GM21825 (cell line): ENCODE results near the gene ATG4D.
A peak's percentile ranks its signal among the peaks of the same experiment; 100 is the strongest.

ENCODE experiments used
- ATAC-seq: cut with Tn5 transposase; IDR thresholded peaks from one replicate; pipeline ENCODE4 v1.9.1; 2021; ENCODE audit warnings: mild to moderate bottlenecking, moderate library complexity; ENCODE audit not compliant: unreplicated experiment

The ATG4D gene

DNA sequence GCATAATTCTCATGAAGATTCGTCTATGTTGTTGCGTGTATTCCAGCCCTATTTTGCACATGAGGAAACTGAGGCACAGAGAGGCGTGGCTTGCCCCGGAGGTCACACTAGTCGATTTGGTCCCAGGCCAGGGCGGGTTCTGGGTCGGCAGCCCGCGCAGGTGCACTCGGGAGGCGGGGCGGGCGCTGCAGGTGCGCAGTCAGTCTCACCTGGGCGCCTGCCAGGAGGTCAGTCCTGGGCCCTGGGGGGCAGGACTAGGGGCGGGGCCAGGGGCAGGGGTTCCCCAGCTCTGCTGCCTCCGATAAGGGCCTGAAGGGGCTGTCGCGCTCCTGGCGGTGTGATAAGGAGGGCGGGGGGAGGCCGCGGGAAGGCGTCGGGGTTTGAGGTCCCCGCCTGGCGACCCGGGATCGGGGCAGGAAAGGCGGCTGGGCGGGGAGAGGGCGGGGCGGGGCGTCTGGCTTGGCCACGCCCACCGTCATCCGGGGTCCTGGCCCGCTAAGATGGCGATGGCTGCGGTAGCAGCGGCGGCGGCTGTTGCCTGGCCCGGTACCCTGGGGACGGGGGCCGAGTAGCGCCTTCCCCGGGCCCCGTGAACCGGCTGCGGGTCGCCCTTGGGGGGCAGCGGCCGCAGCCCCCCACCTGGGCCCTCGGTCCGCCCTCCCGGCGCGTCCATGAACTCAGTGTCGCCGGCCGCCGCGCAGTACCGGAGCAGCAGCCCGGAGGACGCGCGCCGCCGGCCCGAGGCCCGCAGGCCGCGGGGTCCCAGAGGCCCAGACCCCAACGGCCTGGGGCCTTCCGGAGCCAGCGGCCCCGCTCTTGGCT is at the start of gene ATG4D:
TSS of gene ATG4D (plus strand) at position 485 of the 822 bp plus-strand sequence. CDS start at position 672, 187 bp downstream.
- ATAC-seq: peak; percentile 71

DNA sequence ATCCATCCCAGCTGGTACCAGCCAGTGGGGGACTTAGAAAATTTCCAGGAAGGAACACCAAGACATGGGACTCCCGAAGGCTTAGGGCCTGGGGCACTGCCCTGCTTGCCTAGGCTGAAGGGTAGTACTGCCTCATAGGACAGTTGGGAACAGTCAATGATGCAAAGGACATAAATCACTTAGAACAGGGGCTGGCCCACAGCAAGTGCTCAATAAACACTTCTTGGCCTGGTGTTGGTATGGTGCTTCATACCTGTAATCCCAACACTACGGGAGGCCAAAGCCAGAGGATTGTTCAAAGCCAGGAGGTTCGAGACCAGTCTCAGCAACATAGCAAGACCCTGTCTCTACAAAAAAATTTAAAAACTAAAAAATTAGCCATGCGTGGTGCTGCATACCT is 46.3 kb upstream of the ATG4D start:
- no peak for ATAC-seq

DNA sequence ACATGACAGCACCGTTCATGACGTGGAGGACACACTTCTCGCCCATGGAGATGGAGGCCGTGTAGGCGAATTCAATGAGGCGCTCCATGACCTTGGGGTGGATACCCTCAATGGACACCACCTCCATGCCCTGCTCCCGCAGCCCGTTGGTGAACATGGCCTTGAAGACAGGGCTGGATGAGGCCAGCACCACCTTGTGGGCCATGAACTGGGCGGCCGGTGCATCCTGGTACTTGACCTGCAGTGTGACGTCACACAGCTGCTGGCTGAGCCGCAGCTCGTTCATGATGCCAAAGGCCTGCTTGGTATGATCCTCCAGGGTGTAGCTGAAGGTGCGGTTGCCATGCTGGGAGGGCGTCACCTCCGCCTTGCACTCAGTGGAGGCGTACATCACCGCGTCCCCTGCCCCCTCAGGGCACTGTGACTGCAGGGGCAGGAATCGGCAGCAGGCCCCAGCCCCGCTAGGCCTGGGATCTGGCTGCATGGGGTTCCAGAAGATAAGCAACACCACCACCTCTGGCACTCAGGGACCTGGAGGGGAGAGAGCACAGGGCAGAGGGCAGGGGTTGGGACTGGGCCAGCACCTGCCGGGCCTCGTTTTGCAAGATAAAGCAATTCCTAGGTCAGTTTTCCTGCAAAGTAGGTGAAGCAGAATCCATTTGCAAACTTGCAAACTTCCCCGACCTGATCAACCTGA is 44.0 kb upstream of the ATG4D start:
- no peak for ATAC-seq

DNA sequence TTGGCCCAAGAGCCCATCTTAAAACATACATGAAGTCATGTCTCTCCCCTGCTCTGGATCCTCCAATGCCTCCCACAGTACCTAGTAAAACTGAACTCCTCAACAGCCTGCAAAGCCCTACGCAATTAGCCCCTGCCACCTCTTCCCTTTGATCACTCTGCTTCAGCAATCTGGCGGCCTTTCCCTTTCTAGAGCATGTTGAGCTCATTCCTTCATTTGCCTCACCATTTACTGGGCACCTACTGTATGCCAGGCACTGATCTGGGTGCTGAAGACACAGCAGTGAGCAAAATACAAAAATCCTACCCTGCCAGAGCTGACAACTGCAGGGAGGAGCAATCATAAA is 43.5 kb upstream of the ATG4D start:
- ATAC-seq: no peak

DNA sequence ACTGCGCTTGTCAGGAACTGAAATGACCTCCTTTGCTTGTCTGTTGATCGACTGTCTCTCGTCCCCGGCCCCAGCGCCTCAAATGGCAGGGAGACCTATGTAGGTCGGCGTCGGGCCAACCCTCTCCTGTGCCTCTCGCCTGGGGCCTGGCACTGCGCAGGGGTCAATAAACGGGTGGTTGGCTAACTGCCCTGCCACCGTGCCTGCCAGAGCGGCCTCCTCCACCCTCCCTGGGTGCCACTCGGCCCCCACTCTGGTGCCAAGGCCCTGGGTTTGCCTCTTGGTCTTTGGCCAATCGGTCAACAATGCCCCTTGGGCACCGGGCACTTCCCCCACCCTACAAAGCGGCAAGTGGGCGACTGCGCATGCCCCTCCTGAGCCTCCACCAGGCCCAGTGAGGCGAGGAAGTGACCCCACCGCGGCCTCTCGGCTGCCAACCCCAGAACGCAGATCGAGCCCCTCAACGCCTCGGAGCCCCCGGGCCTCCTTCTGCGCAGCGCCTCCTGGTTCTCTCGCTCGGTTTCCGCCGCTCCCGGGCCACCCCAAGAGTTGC is 41.7 kb upstream of the ATG4D start:
- ATAC-seq: peak; percentile 37

DNA sequence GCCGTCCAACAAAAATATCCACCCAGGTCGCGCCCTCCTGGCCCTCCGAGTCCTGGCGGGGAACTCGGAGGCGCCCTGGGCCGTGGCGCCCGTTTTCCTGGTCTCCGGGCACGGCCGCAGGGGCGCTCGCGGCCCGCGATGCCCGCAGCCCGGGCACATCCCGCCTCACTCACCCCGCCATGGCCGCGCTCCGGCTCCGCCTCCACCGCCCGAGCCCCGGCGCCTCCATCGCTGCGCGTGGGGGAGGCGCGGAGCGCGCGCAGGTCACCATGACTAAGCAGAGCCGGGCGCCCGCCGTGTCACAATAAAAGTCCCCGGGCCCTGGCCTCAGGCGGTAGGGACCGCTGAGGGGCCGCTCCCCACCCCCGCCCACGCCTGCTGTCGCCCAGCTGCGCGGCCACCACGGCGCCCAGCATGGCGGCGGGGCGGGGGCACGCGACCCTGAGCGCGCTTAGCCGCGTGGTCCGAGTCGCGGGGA is 41.1 kb upstream of the ATG4D start:
- peak; percentile 83 for ATAC-seq

DNA sequence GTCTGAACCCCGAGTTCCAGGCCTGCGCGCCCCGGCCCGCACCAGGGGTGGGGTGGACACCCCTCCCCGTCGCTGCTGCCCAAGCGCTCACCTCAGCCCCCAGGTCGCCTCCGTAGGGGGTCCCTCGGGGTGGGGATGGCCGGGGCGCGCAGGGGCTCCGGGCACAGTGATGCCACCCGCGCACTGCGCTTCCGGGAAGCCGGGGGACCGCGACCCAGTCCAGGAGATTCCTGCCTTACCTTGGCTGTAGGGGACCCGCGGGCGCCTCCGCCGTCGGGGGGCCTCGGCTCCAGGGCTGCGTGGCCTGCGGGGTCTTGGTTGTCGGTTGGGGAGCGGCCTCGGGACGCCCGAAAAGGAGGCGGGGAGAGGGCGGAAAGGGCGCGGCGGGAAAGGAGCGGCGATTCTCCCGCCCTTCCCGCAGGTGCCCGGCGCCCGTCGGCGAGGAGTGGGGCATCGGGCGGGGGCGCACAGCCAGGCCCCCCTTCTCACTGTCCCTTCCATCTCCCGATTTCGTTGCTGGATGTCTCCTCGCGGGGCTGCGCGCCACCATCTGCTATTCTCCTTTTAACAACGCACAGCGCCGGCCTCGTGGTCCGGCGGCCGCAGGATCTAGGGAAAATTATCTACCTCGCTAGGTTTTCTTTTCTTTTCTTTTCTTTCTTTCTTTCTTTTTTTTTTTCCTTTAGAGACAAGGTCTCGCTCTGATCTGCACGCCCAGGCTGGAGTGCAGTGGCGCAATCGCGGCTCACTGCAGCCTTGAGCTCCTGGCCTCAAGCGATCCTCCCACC is 40.5 kb upstream of the ATG4D start, which contains the start of gene KEAP1:
TSS of gene KEAP1 (minus strand) at position 355 of the 788 bp plus-strand sequence. CDS start 3,323 bp downstream, outside the sequence.
- peak; percentile 28 for ATAC-seq

DNA sequence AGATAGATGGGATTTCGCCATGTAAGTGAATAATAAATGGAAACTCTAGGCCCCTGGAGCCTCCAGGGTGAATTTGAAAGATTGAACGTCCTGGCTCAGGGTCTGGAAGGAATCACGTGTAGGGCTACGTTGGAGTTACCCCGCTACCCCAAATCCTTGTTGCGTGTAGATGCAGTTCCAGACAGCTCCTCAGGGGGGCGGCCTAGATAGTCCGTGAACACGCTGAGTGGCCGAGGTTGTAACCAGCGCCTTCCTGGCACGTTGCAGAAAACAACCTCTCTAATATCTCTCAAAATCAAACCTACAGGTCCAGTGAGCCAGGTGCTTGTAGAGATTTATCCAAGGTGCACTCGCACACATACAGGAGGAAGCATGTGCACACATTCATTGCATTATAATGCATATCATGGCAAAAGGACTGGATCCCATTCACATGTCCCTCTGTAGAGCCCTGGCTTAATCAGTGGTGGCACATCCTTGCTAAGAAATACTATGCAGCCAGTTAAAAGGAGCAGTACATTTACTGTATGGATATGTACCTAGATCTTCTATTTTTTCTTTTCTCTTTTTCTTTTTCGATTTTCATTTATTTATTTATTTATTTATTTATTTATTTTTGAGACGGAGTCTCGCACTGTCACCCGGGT is 38.0 kb upstream of the ATG4D start:
- ATAC-seq: no peak

DNA sequence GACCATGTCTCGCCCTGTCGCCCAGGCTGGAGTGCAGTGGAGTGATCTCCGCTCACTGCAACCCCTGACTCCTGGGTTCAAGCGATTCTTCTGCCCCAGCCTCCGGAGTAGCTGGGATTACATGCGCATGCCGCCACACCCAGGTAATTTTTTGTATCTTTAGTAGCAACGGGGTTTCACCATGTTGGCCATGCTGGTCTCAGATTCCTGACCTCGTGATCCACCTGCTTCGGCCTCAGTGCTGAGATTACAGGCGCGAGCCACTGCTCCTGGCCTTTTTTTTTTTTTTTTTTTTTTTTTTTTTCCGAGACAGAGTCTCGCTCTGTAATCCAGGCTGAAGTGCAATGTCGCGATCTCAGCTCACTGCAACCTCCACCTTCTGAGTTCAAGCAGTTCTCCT is 35.7 kb upstream of the ATG4D start:
- no peak for ATAC-seq

DNA sequence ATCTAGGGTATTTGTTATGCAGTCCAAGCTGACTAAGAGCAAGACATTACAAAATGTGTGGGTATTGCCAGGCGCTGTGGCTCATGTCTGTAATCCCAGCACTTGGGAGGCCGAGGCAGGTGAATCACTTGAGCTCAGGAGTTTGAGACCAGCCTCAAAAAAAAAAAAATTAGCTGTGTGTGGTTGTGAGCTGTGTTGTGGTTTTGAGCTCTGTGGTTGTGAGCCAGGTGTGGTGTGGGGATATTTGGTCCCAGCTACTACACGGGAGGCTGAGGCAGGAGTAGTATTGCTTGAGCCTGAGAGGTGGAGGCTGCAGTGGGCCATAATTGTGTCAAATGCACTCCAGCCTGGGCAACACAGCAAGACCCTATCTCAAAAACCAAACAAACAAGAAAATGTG is 35.0 kb upstream of the ATG4D start:
- ATAC-seq: no peak

DNA sequence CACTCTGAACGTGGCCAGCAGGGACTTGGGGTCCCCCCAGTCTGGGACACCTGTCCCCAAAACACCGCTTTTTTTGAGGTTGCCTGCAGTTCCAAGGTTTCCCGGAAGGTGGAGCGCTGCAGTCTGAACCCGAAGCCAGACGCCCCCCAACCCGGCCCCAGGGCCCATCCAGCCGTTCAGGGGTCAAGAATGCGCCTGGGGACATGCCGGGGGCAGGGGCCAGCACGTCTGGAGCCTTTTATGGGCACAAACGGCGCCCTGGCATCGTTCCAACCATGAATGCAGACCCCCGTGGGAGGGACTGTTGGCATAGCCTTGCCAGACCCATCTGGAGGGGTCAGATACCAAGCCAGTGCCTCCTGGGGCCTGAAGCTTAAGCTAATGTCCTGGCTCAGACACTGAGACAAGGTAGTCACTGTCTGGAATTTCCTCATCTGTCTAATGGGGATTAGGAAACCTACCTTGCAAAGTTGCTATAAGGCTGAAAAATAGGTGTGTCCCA is 33.4 kb upstream of the ATG4D start:
- ATAC-seq: no peak

DNA sequence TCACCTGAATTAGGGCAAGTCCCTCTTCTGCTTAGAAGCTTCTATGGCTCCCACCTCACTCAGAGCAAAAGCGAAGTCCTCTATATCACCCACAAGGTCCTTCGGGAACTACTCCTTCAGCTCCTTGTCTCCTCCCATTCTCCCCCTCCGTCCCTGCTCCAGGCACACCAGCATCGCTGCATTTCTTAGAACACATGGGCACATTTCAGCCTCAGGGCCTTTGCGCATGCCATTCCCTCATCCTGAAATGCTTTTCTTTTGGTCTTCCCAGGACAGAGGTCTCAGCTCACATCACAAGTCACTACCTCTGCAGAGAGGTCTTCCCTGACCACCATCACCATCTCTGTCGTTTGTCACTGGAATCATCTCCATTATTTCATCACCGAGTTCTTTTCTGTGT is 30.5 kb upstream of the ATG4D start:
- ATAC-seq: no peak

DNA sequence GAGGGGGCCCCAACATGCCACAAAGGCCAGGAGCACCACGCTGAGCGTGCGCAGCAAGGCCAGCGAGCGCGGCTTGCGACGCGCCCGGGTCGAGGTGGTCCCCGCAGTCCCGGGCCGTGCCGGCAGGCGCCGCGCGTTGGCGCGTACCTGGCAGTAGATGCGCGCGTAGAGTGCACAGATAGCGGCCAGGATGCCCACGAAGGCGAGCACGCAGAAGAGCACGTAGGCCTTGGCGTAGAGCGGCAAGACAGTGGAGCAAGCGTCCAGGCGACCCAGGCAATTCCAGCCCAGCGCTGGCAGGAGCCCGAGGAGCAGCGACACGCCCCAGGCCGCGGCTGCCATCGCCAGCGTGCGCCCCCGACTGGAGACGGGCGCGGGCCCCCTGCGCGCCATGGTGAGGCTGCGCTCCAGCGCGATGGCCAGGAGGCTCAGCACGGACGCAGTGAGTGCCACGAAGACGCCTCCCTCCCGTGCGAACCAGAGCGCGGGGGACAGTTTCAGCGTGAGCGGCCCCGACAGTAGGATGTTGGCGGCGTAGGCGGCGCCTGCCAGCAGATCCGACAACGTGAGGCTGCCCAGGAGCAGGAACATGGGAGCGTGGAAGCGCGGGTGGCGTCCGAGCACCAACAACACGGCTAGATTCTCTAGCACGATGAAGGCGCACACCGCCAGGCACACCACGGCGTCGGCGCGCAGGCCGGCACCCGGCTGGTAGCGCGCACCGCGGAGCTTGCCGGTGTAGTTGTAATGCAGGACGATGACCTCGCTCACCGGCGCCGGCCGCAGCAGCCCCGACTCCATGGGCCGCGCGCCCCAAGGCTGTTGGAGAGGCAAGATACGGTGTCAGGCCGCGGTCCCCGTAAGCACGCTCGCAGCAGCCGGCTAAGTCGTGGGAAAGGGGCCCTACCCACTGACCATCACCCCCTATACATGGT is 29.2 kb upstream of the ATG4D start:
- ATAC-seq: no peak

DNA sequence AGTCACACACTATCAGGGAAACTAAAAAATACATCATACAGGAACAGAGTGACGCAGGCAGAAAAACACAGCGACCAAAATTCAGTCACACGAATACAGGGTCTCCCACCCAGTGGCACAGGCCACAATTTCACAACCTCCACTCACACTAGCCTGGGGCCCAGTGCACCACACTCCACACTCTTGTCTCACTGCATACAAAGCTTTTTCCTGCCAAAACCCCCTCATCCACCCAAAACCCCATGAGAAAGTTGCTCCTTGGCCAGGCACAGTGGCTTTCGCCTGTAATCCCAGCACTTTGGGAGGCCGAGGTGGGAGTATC is 27.7 kb upstream of the ATG4D start:
- no peak for ATAC-seq

DNA sequence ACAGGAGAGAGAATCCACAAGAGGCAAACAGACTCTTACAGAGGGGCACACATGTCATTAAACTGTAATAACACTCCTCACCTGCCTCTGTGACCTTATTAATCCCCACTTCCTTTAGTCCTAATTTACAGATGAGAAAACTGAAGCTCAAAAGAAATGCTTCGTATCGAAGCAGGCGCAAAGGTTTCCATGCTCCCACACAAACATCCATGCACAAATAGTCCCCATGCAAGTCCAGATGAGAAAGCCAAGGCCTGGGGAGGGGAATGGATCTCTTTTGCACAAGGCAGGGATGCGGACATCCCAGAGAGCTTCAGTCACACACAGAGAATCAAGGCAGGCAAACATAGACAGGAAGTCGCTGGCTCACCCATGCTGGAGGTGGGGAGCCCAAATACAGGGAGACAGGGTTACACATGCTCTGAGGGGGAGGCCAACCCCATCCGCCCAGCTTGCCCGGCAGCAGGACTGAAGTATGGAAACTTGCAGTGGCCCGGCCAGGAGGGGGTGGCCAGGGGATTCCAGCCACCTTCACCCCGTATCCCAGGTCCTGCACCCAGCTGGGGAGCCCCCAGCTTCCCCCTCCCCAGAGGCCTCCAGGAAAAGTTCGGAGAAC is 26.9 kb upstream of the ATG4D start:
- ATAC-seq: no peak

DNA sequence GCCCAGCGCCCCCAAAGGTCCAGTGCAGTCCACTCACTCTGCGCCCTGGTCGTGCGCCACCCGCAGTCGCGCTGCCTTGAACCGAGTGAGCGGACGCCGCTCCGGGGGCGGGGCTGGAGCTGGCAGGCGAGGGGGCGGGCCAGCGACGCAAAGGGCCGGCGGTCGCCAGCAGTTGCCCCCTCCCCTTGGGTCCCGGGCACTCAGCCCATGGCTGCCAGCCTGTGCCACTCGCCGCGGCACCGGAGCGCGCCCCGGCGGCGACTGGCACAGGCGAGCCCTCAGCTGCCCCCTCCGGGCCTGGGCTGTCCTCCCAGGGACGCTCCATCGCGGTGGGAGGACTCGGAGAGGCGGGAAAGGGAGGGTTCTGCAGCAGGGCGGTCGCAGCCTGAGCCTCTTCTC is 26.3 kb upstream of the ATG4D start, which contains the start of gene S1PR5:
TSS of gene S1PR5 (minus strand) at position 87 of the 399 bp plus-strand sequence. CDS start 2,436 bp downstream, outside the sequence.
- ATAC-seq: no peak

DNA sequence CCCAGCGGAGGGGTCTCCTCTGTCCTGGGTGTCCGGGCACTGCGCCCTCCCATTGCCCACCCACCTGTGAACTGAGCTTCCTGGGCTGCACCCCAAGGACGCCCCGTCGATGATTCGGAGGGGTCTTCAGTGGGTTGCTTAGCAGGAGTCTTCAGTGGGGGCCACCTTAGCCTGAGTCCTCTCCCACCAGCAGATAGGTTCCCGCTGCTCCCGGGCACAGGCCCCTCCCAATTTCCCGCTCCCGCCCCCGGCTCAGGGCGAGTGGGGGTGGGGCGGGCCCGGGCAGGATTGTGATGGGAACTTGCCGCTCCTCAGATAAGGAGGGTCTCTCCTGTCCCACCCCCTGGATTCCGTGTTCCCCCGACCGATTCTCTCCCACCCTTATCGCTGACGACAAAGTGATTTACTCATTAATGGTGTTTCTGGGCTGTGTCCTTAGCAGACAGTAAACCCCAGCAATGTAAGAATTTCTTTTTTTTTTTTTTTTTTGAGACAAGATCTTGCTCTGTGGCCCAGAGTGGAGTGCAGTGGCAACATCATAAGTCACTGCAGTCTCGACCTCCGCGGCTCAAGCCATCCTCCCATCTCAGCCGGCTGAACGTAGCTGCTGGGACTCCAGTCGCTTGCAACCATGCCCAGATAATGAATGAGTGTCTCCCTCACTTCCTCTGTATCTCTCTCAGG is 25.8 kb upstream of the ATG4D start:
- ATAC-seq: no peak
